ENCODE measurements around the gene ANAPC1.
"Not testable (repeated sequence)": the region's sequence is repeated elsewhere in the genome, so short reads cannot be mapped to it uniquely, and the experiment has no call there.

Gene ANAPC1

GRCh38 chr2:111777155-111777554 lies 106.8 kb downstream of the ANAPC1 start:
- H3K9me3 ChIP-seq (ENCODE audit: control insufficient read depth, low read length); H4K91ac ChIP-seq (ENCODE audit: low read length); H4K8ac ChIP-seq (ENCODE audit: low read length); H2BK120ac ChIP-seq (ENCODE audit: low read depth, low read length); H3K4me3 ChIP-seq (ENCODE audit: insufficient read depth in 1 of 2, low read depth in 1 of 2, low read length in 2 of 2); H3K79me1 ChIP-seq (replicated peaks; ENCODE audit: low read length, poor library complexity, severe bottlenecking); H3K4me2 ChIP-seq (ENCODE audit: low read length, poor library complexity, severe bottlenecking); H2BK15ac ChIP-seq (ENCODE audit: low read depth, poor library complexity, severe bottlenecking); H3K4me1 ChIP-seq (ENCODE audit: control insufficient read depth, insufficient read depth, low read depth, low read length); H3K4ac ChIP-seq (ENCODE audit: low read depth in 1 of 2, low read length in 2 of 2); H3K27ac ChIP-seq (ENCODE audit: low read length, poor library complexity, severe bottlenecking); H3K36me3 ChIP-seq (ENCODE audit: control insufficient read depth in 1 of 2, insufficient read depth in 2 of 2, low read depth in 1 of 2, low read length in 2 of 2); H3K14ac ChIP-seq (ENCODE audit: low read length in 2 of 2); H3K9ac ChIP-seq (ENCODE audit: low read length); H2BK12ac ChIP-seq (ENCODE audit: low read length in 2 of 2); H3K18ac ChIP-seq (ENCODE audit: low read depth in 1 of 2, low read length in 2 of 2); DNase-seq; H3K27me3 ChIP-seq (ENCODE audit: control insufficient read depth in 1 of 2, insufficient read depth in 1 of 2, low read length in 2 of 2); H3K23ac ChIP-seq (ENCODE audit: low read length in 2 of 2); H2BK5ac ChIP-seq (ENCODE audit: low read depth, low read length, poor library complexity, severe bottlenecking); H2AFZ ChIP-seq (ENCODE audit: low read depth, low read length); H2AK5ac ChIP-seq (ENCODE audit: low read length, severe bottlenecking): not testable (repeated sequence)
- 100% methylated on average over 2 of the region's 4 CpGs for WGBS

GRCh38 chr2:111776296-111776695 lies 107.7 kb downstream of the ANAPC1 start:
- not testable (repeated sequence) for H2BK120ac ChIP-seq (ENCODE audit: low read depth, low read length); H3K27me3 ChIP-seq (ENCODE audit: control insufficient read depth in 1 of 2, insufficient read depth in 1 of 2, low read length in 2 of 2); H3K9ac ChIP-seq (ENCODE audit: low read length); H4K8ac ChIP-seq (ENCODE audit: low read length); H2AFZ ChIP-seq (ENCODE audit: low read depth, low read length); H2BK15ac ChIP-seq (ENCODE audit: low read depth, poor library complexity, severe bottlenecking); H3K4me1 ChIP-seq (ENCODE audit: control insufficient read depth, insufficient read depth, low read depth, low read length); H3K36me3 ChIP-seq (ENCODE audit: control insufficient read depth in 1 of 2, insufficient read depth in 2 of 2, low read depth in 1 of 2, low read length in 2 of 2); H3K27ac ChIP-seq (ENCODE audit: low read length, poor library complexity, severe bottlenecking); H2AK5ac ChIP-seq (ENCODE audit: low read length, severe bottlenecking); H3K14ac ChIP-seq (ENCODE audit: low read length in 2 of 2); H3K79me1 ChIP-seq (replicated peaks; ENCODE audit: low read length, poor library complexity, severe bottlenecking); H3K4me2 ChIP-seq (ENCODE audit: low read length, poor library complexity, severe bottlenecking); H3K4ac ChIP-seq (ENCODE audit: low read depth in 1 of 2, low read length in 2 of 2); H2BK5ac ChIP-seq (ENCODE audit: low read depth, low read length, poor library complexity, severe bottlenecking); H4K91ac ChIP-seq (ENCODE audit: low read length); H3K23ac ChIP-seq (ENCODE audit: low read length in 2 of 2); H3K18ac ChIP-seq (ENCODE audit: low read depth in 1 of 2, low read length in 2 of 2); H3K4me3 ChIP-seq (ENCODE audit: insufficient read depth in 1 of 2, low read depth in 1 of 2, low read length in 2 of 2); DNase-seq; H3K9me3 ChIP-seq (ENCODE audit: control insufficient read depth, low read length); H2BK12ac ChIP-seq (ENCODE audit: low read length in 2 of 2)
- WGBS, result no CpG with 5 or more reads among the region's 3 CpGs

- not testable (repeated sequence) for H3K4me1 ChIP-seq (ENCODE audit: control insufficient read depth, insufficient read depth, low read depth, low read length); H3K9ac ChIP-seq (ENCODE audit: low read length); H3K27ac ChIP-seq (ENCODE audit: low read length, poor library complexity, severe bottlenecking); H2AK5ac ChIP-seq (ENCODE audit: low read length, severe bottlenecking); DNase-seq; H3K14ac ChIP-seq (ENCODE audit: low read length in 2 of 2); H3K4me2 ChIP-seq (ENCODE audit: low read length, poor library complexity, severe bottlenecking); H2BK5ac ChIP-seq (ENCODE audit: low read depth, low read length, poor library complexity, severe bottlenecking); H2BK12ac ChIP-seq (ENCODE audit: low read length in 2 of 2); H4K8ac ChIP-seq (ENCODE audit: low read length); H2AFZ ChIP-seq (ENCODE audit: low read depth, low read length); H2BK120ac ChIP-seq (ENCODE audit: low read depth, low read length); H3K18ac ChIP-seq (ENCODE audit: low read depth in 1 of 2, low read length in 2 of 2); H3K4ac ChIP-seq (ENCODE audit: low read depth in 1 of 2, low read length in 2 of 2); H3K79me1 ChIP-seq (replicated peaks; ENCODE audit: low read length, poor library complexity, severe bottlenecking); H4K91ac ChIP-seq (ENCODE audit: low read length); H3K4me3 ChIP-seq (ENCODE audit: insufficient read depth in 1 of 2, low read depth in 1 of 2, low read length in 2 of 2); H3K23ac ChIP-seq (ENCODE audit: low read length in 2 of 2); H2BK15ac ChIP-seq (ENCODE audit: low read depth, poor library complexity, severe bottlenecking); H3K27me3 ChIP-seq (ENCODE audit: control insufficient read depth in 1 of 2, insufficient read depth in 1 of 2, low read length in 2 of 2); H3K9me3 ChIP-seq (ENCODE audit: control insufficient read depth, low read length); H3K36me3 ChIP-seq (ENCODE audit: control insufficient read depth in 1 of 2, insufficient read depth in 2 of 2, low read depth in 1 of 2, low read length in 2 of 2)
- no CpG with 5 or more reads among the region's 6 CpGs for WGBS
These were observed 111.8 kb downstream of the ANAPC1 start for GRCh38 chr2:111772180-111772579.

- H2AFZ ChIP-seq (ENCODE audit: low read depth, low read length); H2BK5ac ChIP-seq (ENCODE audit: low read depth, low read length, poor library complexity, severe bottlenecking); H3K27me3 ChIP-seq (ENCODE audit: control insufficient read depth in 1 of 2, insufficient read depth in 1 of 2, low read length in 2 of 2); H2BK12ac ChIP-seq (ENCODE audit: low read length in 2 of 2); H2BK120ac ChIP-seq (ENCODE audit: low read depth, low read length); DNase-seq; H3K9me3 ChIP-seq (ENCODE audit: control insufficient read depth, low read length); H2BK15ac ChIP-seq (ENCODE audit: low read depth, poor library complexity, severe bottlenecking); H4K91ac ChIP-seq (ENCODE audit: low read length); H3K23ac ChIP-seq (ENCODE audit: low read length in 2 of 2); H3K36me3 ChIP-seq (ENCODE audit: control insufficient read depth in 1 of 2, insufficient read depth in 2 of 2, low read depth in 1 of 2, low read length in 2 of 2); H2AK5ac ChIP-seq (ENCODE audit: low read length, severe bottlenecking); H3K9ac ChIP-seq (ENCODE audit: low read length); H3K4ac ChIP-seq (ENCODE audit: low read depth in 1 of 2, low read length in 2 of 2); H3K79me1 ChIP-seq (replicated peaks; ENCODE audit: low read length, poor library complexity, severe bottlenecking); H3K27ac ChIP-seq (ENCODE audit: low read length, poor library complexity, severe bottlenecking); H3K4me1 ChIP-seq (ENCODE audit: control insufficient read depth, insufficient read depth, low read depth, low read length); H3K4me2 ChIP-seq (ENCODE audit: low read length, poor library complexity, severe bottlenecking); H3K18ac ChIP-seq (ENCODE audit: low read depth in 1 of 2, low read length in 2 of 2); H3K14ac ChIP-seq (ENCODE audit: low read length in 2 of 2); H4K8ac ChIP-seq (ENCODE audit: low read length); H3K4me3 ChIP-seq (ENCODE audit: insufficient read depth in 1 of 2, low read depth in 1 of 2, low read length in 2 of 2): not testable (repeated sequence)
- WGBS, result no CpG with 5 or more reads among the region's 3 CpGs
These were observed 112.9 kb downstream of the ANAPC1 start for GRCh38 chr2:111770916-111771658.

Data from mesenchymal stem cell (in vitro differentiated cells and primary cell).